Neural cell (in vitro differentiated cells): Measurements from ENCODE around the gene PHACTR4. TPM values are rescaled to one million over a fixed set of nuclear protein-coding genes. Genes with fewer than 3 reads are reported as not detected.

Experiments
- H2AFZ ChIP-seq: fragments of 200-600, 300-800 bp; sonication (generic), shearing (Covaris generic); 2 replicates; pipeline ENCODE4 v1.6.0; 2014; ENCODE audit warnings: low read depth, mild to moderate bottlenecking, antibody characterized with exemption, low read length, moderate library complexity
- H3F3A ChIP-seq: fragments of 200-600 bp; shearing (Covaris generic); 2 replicates; pipeline ENCODE4 v1.6.1; 2016; ENCODE audit warnings: mild to moderate bottlenecking, moderate library complexity, mixed read lengths, antibody characterized with exemption, low read length; ENCODE audit not compliant: insufficient read depth, poor library complexity, severe bottlenecking
- H3K27ac ChIP-seq: fragments of 200-600, 300-800 bp; sonication (generic), shearing (Covaris generic); 2 replicates; pipeline ENCODE4 v1.5.1; 2014; ENCODE audit warnings: mild to moderate bottlenecking, low read length, moderate library complexity
- H3K27me3 ChIP-seq: fragments of 300-800, 200-600 bp; sonication (generic), shearing (Covaris generic); 2 replicates; pipeline ENCODE4 v1.6.0; 2014; ENCODE audit warnings: mild to moderate bottlenecking, low read depth, low read length, moderate library complexity; ENCODE audit not compliant: insufficient read depth
- H3K36me3 ChIP-seq: fragments of 300-800, 200-600 bp; sonication (generic), shearing (Covaris generic); 2 replicates; pipeline ENCODE4 v1.5.1; 2014; ENCODE audit warnings: mild to moderate bottlenecking, antibody characterized with exemption, low read length, moderate library complexity; ENCODE audit not compliant: insufficient read depth
- H3K4me2 ChIP-seq: fragments of 300-800, 200-600 bp; sonication (generic), shearing (Covaris generic); 2 replicates; pipeline ENCODE4 v1.6.0; 2014; ENCODE audit warnings: mild to moderate bottlenecking, low read length
- H3K4me3 ChIP-seq: fragments of 300-800, 200-600 bp; sonication (generic), shearing (Covaris generic); 2 replicates; pipeline ENCODE4 v1.5.1; 2014; ENCODE audit warnings: mild to moderate bottlenecking, low read length, moderate library complexity
- H3K79me2 ChIP-seq: fragments of 200-600 bp; shearing (Covaris generic); replicated peaks from 2 replicates; pipeline ENCODE4 v1.6.0; 2014; ENCODE audit warnings: mild to moderate bottlenecking, low read length, moderate library complexity; ENCODE audit not compliant: insufficient read depth
- H3K9ac ChIP-seq: fragments of 300-800, 200-600 bp; sonication (generic), shearing (Covaris generic); 2 replicates; pipeline ENCODE4 v1.6.1; 2016; ENCODE audit warnings: mild to moderate bottlenecking, low read length, mixed read lengths
- H3K9me2 ChIP-seq: fragments of 200-600 bp; shearing (Covaris generic); 2 replicates; pipeline ENCODE4 v1.6.1; 2016; ENCODE audit warnings: mild to moderate bottlenecking, low read length, mixed read lengths; ENCODE audit not compliant: insufficient read depth
- H3K9me3 ChIP-seq: fragments of 200-600, 300-800 bp; sonication (generic), shearing (Covaris generic); 2 replicates; pipeline ENCODE4 v1.6.1; 2016; ENCODE audit warnings: mild to moderate bottlenecking, mixed run types, low read length, moderate library complexity, mixed read lengths
- H4K20me1 ChIP-seq: fragments of 200-600 bp; shearing (Covaris generic); 2 replicates; pipeline ENCODE4 v1.6.1; 2016; ENCODE audit warnings: mild to moderate bottlenecking, mixed run types; ENCODE audit not compliant: insufficient read depth
- EP300 ChIP-seq: fragments of 450-650 bp; conservative IDR thresholded peaks from 2 replicates; pipeline ENCODE4 v1.6.1; 2014; ENCODE audit warnings: antibody characterized with exemption, mild to moderate bottlenecking, moderate library complexity; ENCODE audit not compliant: poor library complexity, severe bottlenecking
- EZH2 ChIP-seq: fragments of 200-600, 300-800 bp; shearing (Covaris generic), sonication (generic); IDR thresholded peaks from 2 replicates; pipeline ENCODE4 v1.6.1; 2014; ENCODE audit warnings: antibody characterized with exemption, low read length, borderline replicate concordance, mild to moderate bottlenecking; ENCODE audit not compliant: insufficient read depth, poor library complexity, severe bottlenecking
- MXI1 ChIP-seq: fragments of 450-650 bp; conservative IDR thresholded peaks from 2 replicates; pipeline ENCODE4 v1.6.1; 2014; ENCODE audit warnings: antibody characterized with exemption, mild to moderate bottlenecking; ENCODE audit not compliant: poor library complexity, severe bottlenecking
- POLR2AphosphoS5 ChIP-seq: IDR thresholded peaks from 2 replicates; pipeline ENCODE4 v1.6.1; 2012
- RAD21 ChIP-seq: fragments of 450-650 bp; conservative IDR thresholded peaks from 2 replicates; pipeline ENCODE4 v1.6.1; 2014; ENCODE audit warnings: antibody characterized with exemption, mild to moderate bottlenecking, moderate library complexity
- SMC3 ChIP-seq: fragments of 450-650 bp; conservative IDR thresholded peaks from 2 replicates; pipeline ENCODE4 v1.6.1; 2014; ENCODE audit warnings: antibody characterized with exemption, mild to moderate bottlenecking, moderate library complexity; ENCODE audit not compliant: poor library complexity
- TAF1 ChIP-seq: IDR thresholded peaks from 2 replicates; pipeline ENCODE4 v1.6.1; 2012; ENCODE audit warnings: low read depth
- polyA minus RNA-seq: library from RNA; depleted of rRNA, polyadenylated mRNA; stranded (reverse); fragments of >200 nt; gene quantifications from 2 replicates; pipeline ENCODE4 v1.2.3, GENCODE V29; 2014
- polyA plus RNA-seq: library from polyadenylated mRNA; depleted of rRNA; stranded (reverse); fragments of >200 nt; gene quantifications from 2 replicates; pipeline ENCODE4 v1.2.3, GENCODE V29; 2014
- TF ChIP-seq, protein P1 (sequence below): IDR thresholded peaks from 2 replicates; pipeline ENCODE4 v1.6.1; 2012; ENCODE audit warnings: borderline replicate concordance
- TF ChIP-seq, protein P2 (sequence below): fragments of 450-650 bp; IDR thresholded peaks from 2 replicates; pipeline ENCODE4 v1.5.1; 2014; ENCODE audit warnings: antibody characterized with exemption, mild to moderate bottlenecking, moderate library complexity; ENCODE audit not compliant: poor library complexity, severe bottlenecking

The PHACTR4 gene
- 7.8 and 7.9 TPM in 2 replicates for polyA plus RNA-seq
- polyA minus RNA-seq = 13.9 and 15.5 TPM in 2 replicates

DNA sequence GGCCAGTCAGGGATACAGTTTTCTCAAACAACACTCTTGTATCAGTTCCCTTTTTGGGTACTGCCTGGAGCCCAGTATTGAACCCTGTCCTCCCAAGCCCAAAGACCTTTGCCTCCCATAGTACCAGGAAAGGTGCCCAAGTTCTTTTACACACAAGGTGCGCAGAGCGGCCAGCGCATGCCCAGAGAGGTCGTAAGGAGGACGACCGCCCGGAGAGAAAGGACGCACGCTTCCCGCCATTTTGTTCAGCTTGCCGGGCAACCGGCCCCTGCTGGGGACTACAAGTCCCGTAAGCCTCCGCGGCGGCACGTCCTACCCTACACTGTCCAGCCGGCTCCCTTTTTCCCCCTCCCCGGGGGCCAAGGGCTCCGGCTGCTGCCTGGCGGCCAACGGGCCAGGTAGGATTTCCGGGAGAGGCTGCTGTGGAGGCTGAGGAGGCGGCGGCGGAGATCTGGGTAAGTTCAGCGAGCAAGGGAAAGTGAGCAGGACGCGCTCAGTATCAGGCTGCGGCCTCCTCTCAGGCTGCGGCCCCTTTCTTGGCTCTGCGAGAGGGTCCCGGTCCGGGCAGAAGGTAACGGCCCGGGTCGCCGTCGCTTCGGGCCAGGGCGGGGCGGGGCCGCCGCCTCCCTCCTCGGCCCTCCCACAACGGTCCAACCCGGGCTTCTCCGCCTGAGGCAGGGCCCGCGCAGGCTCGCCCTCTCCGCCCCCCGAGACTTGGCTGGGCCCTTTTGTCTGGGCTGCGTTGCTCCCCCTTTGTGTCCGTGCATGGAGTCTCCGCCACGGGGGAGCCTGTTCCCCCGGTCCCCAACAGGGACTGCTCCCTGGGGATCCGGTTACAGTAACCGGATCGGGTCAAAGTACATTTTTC is at the start of gene PHACTR4:
Gene PHACTR4, plus strand, starts transcription at position 370 of the 868 bp plus-strand sequence. CDS start 37,708 bp downstream, outside the sequence.
- Histone ChIP-seq H3K27ac (peak within 1 kb of the TSS; percentile 92), H3K27me3 (no peaks in the 10 kb centered on the region), H3K4me2 (peak within 1 kb of the TSS; percentile 41), H3K9me3 (no peaks in the 10 kb centered on the region), H3K4me3 (peak within 1 kb of the TSS; percentile 98), H2AFZ (peak within 1 kb of the TSS; percentile 96), H3F3A (no peaks in the 10 kb centered on the region), H3K79me2 (peaks cover 44% of the 10 kb centered on the region), H4K20me1 (no peaks in the 10 kb centered on the region), H3K36me3 (no peaks in the 10 kb centered on the region), H3K9me2 (no peaks in the 10 kb centered on the region), H3K9ac (peak within 1 kb of the TSS; percentile 96)
- TF ChIP-seq POLR2AphosphoS5 = peak; percentile 71
- TF ChIP-seq, protein P1, sequence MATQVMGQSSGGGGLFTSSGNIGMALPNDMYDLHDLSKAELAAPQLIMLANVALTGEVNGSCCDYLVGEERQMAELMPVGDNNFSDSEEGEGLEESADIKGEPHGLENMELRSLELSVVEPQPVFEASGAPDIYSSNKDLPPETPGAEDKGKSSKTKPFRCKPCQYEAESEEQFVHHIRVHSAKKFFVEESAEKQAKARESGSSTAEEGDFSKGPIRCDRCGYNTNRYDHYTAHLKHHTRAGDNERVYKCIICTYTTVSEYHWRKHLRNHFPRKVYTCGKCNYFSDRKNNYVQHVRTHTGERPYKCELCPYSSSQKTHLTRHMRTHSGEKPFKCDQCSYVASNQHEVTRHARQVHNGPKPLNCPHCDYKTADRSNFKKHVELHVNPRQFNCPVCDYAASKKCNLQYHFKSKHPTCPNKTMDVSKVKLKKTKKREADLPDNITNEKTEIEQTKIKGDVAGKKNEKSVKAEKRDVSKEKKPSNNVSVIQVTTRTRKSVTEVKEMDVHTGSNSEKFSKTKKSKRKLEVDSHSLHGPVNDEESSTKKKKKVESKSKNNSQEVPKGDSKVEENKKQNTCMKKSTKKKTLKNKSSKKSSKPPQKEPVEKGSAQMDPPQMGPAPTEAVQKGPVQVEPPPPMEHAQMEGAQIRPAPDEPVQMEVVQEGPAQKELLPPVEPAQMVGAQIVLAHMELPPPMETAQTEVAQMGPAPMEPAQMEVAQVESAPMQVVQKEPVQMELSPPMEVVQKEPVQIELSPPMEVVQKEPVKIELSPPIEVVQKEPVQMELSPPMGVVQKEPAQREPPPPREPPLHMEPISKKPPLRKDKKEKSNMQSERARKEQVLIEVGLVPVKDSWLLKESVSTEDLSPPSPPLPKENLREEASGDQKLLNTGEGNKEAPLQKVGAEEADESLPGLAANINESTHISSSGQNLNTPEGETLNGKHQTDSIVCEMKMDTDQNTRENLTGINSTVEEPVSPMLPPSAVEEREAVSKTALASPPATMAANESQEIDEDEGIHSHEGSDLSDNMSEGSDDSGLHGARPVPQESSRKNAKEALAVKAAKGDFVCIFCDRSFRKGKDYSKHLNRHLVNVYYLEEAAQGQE = peak; percentile 74
- peak; percentile 77 for TF ChIP-seq MXI1
- TF ChIP-seq SMC3 = no peak
- TF ChIP-seq, protein P2, sequence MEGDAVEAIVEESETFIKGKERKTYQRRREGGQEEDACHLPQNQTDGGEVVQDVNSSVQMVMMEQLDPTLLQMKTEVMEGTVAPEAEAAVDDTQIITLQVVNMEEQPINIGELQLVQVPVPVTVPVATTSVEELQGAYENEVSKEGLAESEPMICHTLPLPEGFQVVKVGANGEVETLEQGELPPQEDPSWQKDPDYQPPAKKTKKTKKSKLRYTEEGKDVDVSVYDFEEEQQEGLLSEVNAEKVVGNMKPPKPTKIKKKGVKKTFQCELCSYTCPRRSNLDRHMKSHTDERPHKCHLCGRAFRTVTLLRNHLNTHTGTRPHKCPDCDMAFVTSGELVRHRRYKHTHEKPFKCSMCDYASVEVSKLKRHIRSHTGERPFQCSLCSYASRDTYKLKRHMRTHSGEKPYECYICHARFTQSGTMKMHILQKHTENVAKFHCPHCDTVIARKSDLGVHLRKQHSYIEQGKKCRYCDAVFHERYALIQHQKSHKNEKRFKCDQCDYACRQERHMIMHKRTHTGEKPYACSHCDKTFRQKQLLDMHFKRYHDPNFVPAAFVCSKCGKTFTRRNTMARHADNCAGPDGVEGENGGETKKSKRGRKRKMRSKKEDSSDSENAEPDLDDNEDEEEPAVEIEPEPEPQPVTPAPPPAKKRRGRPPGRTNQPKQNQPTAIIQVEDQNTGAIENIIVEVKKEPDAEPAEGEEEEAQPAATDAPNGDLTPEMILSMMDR = no peak

DNA sequence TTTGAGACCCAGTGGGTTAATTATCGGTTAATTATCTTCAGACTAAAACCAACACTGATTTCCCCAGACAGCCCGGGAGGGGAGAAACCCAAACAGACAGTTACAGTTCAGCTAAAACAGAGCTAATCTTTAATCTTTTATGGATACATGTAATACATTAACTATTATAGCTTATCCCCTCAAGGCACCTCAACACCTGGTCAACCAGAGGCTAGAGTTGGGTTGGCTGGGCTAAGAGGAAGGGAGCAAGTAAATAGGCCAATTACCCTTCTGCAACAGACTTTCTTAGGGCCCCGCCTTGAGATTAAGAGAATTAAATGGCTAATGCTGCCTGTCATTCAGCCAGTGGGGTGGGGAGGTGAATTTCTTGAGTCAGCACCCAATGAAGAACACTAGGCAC is 47.3 kb upstream of the PHACTR4 start:
- Histone ChIP-seq H3K4me2 (no peak overlapping the region), H3K9me2 (no peaks in the 10 kb centered on the region), H3K9me3 (no peaks in the 10 kb centered on the region), H3K27ac (no peak overlapping the region), H3K79me2 (no peaks in the 10 kb centered on the region), H3K9ac (no peak overlapping the region), H3K36me3 (no peaks in the 10 kb centered on the region), H2AFZ (no peak overlapping the region), H3F3A (no peaks in the 10 kb centered on the region), H3K4me3 (no peak overlapping the region), H3K27me3 (no peaks in the 10 kb centered on the region), H4K20me1 (no peaks in the 10 kb centered on the region)
- no peak for TF ChIP-seq EP300
- no peak for TF ChIP-seq POLR2AphosphoS5
- TF ChIP-seq MXI1 = no peak
- TF ChIP-seq TAF1 = no peak
- TF ChIP-seq, protein P1 = no peak
- no peak for TF ChIP-seq SMC3
- TF ChIP-seq, protein P2 = no peak
- TF ChIP-seq EZH2 = no peak
- TF ChIP-seq RAD21 = no peak
